Pericardium fibroblast (primary cell): ENCODE measurements around the gene ST6GALNAC1. TPM values are rescaled to one million over a fixed set of nuclear protein-coding genes. Genes with fewer than 3 reads are reported as not detected.

Experiments
- total RNA-seq: library from RNA; depleted of rRNA; stranded (reverse); fragments of >200 nt; gene quantifications from 2 replicates; pipeline ENCODE4 v1.2.3, GENCODE V29; 2015

The ST6GALNAC1 gene
- not detected in 2 replicates for total RNA-seq

DNA sequence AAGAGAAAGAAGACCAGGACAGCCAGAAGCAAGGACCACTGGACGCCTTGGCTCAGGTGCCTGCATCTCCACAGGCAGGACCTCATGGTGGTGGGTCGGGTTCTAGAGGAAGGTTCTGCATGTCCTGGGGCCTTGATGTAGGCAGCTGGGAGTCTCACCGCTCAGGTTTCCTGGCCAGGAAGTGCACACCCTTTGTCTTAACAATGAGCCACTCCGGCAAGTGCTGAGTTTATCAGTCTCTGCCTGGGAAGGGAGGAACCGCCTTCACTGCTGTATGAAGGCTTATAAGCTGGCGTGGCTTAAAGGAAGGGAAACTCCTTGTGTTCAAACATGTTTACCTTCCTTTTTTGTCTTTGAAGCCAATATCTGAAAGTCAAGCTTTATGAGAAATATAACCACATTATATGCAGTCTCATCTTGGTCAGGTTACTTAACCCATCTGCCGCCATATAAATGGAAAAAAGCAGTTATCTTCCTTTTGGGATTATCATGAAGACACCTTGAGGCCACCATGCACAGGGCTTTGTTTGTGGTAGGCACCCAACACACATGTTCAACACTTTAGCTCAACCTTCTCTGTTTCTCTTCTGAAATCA is at the start of gene ST6GALNAC1:
Gene ST6GALNAC1, minus strand, starts transcription at position 205 of the 596 bp plus-strand sequence. Its CDS starts 119 bp downstream, at position 86.

GRCh38 chr17:76585649-76586593 is 57.6 kb downstream of the ST6GALNAC1 start, which contains the start of gene ST6GALNAC2:
ST6GALNAC2 (minus strand) TSS chr17:76585860; CDS start chr17:76585808, 52 bp downstream.

Other genes with a start within 250 kb of the ST6GALNAC1 start
- 14.8 and 16.9 TPM in 2 replicates for gene UBE2O, start 190.6 kb downstream of the ST6GALNAC1 start, total RNA-seq
- 0.43 TPM in 1 of 2 replicates, not detected in the other for gene AANAT, start 176.2 kb downstream of the ST6GALNAC1 start, total RNA-seq
- 5.3 and 16.1 TPM in 2 replicates for gene RHBDF2, start 142.3 kb downstream of the ST6GALNAC1 start, total RNA-seq
- 24.0 and 35.2 TPM in 2 replicates for gene CYGB, start 106.0 kb downstream of the ST6GALNAC1 start, total RNA-seq
- gene PRCD, start 103.7 kb downstream of the ST6GALNAC1 start, total RNA-seq: 0.94 and 1.9 TPM in 2 replicates
- 0.82 and 2.4 TPM in 2 replicates for gene ST6GALNAC2, start 57.9 kb downstream of the ST6GALNAC1 start, total RNA-seq
- gene MXRA7, start 67.2 kb upstream of the ST6GALNAC1 start, total RNA-seq: 288 and 320 TPM in 2 replicates
- gene JMJD6, start 82.8 kb upstream of the ST6GALNAC1 start, total RNA-seq: 10.0 and 19.8 TPM in 2 replicates
- 36.5 and 58.8 TPM in 2 replicates for gene METTL23, start 83.1 kb upstream of the ST6GALNAC1 start, total RNA-seq
- gene SRSF2, start 93.6 kb upstream of the ST6GALNAC1 start, total RNA-seq: 115 and 156 TPM in 2 replicates
- 19.6 and 28.2 TPM in 2 replicates for gene MFSD11, start 94.4 kb upstream of the ST6GALNAC1 start, total RNA-seq
- gene MGAT5B, start 224.6 kb upstream of the ST6GALNAC1 start, total RNA-seq: 1.4 and 2.7 TPM in 2 replicates